Progenitor cell of endocrine pancreas (in vitro differentiated cells): Measurements from ENCODE around the gene FNBP1. TPM values are rescaled to one million over a fixed set of nuclear protein-coding genes. Genes with fewer than 3 reads are reported as not detected.
"Not testable (repeated sequence)": the region's sequence is repeated elsewhere in the genome, so short reads cannot be mapped to it uniquely, and the experiment has no call there.

Source experiments
- DNase-seq: peaks from one replicate; pipeline ENCODE4 v3.0.0; 2021; ENCODE audit warnings: low spot score; ENCODE audit not compliant: unreplicated experiment
- H3K27ac Mint-ChIP-seq: 2 replicates; pipeline ENCODE4 v1.8.0; 2021; ENCODE audit warnings: mild to moderate bottlenecking, moderate library complexity, mixed read lengths
- H3K27me3 Mint-ChIP-seq: 2 replicates; pipeline ENCODE4 v1.8.0; 2021; ENCODE audit warnings: mixed read lengths
- H3K36me3 Mint-ChIP-seq: 2 replicates; pipeline ENCODE4 v1.8.0; 2022; ENCODE audit warnings: mixed read lengths; ENCODE audit not compliant: insufficient read depth
- H3K4me1 Mint-ChIP-seq: 2 replicates; pipeline ENCODE4 v1.8.0; 2021; ENCODE audit warnings: low read depth, mixed read lengths
- H3K4me3 Mint-ChIP-seq: 2 replicates; pipeline ENCODE4 v1.8.0; 2021; ENCODE audit warnings: low read depth, mild to moderate bottlenecking, moderate library complexity, mixed read lengths
- H3K9me3 Mint-ChIP-seq: 2 replicates; pipeline ENCODE4 v1.8.0; 2021; ENCODE audit warnings: low read depth, mixed read lengths
- CTCF ChIP-seq: fragments of 200-600 bp; sonication (generic); IDR thresholded peaks from one replicate; pipeline ENCODE4 v1.5.0; 2021; ENCODE audit warnings: antibody characterized with exemption, mild to moderate bottlenecking; ENCODE audit not compliant: unreplicated experiment
- total RNA-seq: library from RNA; stranded (reverse); gene quantifications from 2 replicates; pipeline ENCODE4 v1.2.1, GENCODE V29; 2021

FNBP1 gene
- total RNA-seq, 1 donor from 2014 or later = 44.1 TPM

GRCh38 chr9:129945314-129945713 lies 97.7 kb downstream of the FNBP1 start:
- H3K4me1 Mint-ChIP-seq = no peaks in the 10 kb centered on the region

GRCh38 chr9:129944506-129945116 lies 98.4 kb downstream of the FNBP1 start:
- H3K27ac Mint-ChIP-seq = no peak overlapping the region
- H3K4me3 Mint-ChIP-seq = no peak overlapping the region
- H3K4me1 Mint-ChIP-seq = no peaks in the 10 kb centered on the region
- H3K27me3 Mint-ChIP-seq = no peaks in the 10 kb centered on the region
- DNase-seq = no peak
- no peak for TF ChIP-seq CTCF
- peaks cover 25% of the 10 kb centered on the region for H3K36me3 Mint-ChIP-seq
- H3K9me3 Mint-ChIP-seq = peaks cover 15% of the 10 kb centered on the region

More at GRCh38 chr9:129945314-129945713, 97.7 kb downstream of the FNBP1 start:
- Mint-ChIP-seq H3K36me3 (peaks cover 22% of the 10 kb centered on the region), H3K27ac (no peak overlapping the region), H3K4me3 (no peak overlapping the region), H3K27me3 (no peaks in the 10 kb centered on the region), H3K9me3 (peaks cover 13% of the 10 kb centered on the region)
- no peak for DNase-seq
- no peak for TF ChIP-seq CTCF

- Mint-ChIP-seq H3K4me3 (no peak overlapping the region), H3K4me1 (peaks cover 7% of the 10 kb centered on the region), H3K27me3 (no peaks in the 10 kb centered on the region), H3K36me3 (peaks cover 22% of the 10 kb centered on the region), H3K9me3 (peaks cover 15% of the 10 kb centered on the region), H3K27ac (no peak overlapping the region)
- TF ChIP-seq CTCF = no peak
- DNase-seq = no peak
Measured at GRCh38 chr9:129939431-129939830, 103.6 kb downstream of the FNBP1 start.

- no peak for DNase-seq
- Mint-ChIP-seq H3K9me3 (peaks cover 11% of the 10 kb centered on the region), H3K36me3 (peaks cover 18% of the 10 kb centered on the region), H3K27ac (no peak overlapping the region), H3K4me1 (peaks cover 7% of the 10 kb centered on the region), H3K27me3 (no peaks in the 10 kb centered on the region), H3K4me3 (no peak overlapping the region)
- no peak for TF ChIP-seq CTCF
Measured at GRCh38 chr9:129938291-129938979, 104.6 kb downstream of the FNBP1 start.

- not testable (repeated sequence) for H3K27me3 Mint-ChIP-seq, H3K4me1 Mint-ChIP-seq, H3K4me3 Mint-ChIP-seq, H3K9me3 Mint-ChIP-seq, H3K27ac Mint-ChIP-seq, DNase-seq
- H3K36me3 Mint-ChIP-seq = peaks cover 15% of the 10 kb centered on the region
Measured at GRCh38 chr9:129937879-129938278, 105.1 kb downstream of the FNBP1 start.

- Mint-ChIP-seq H3K4me3 (no peak overlapping the region), H3K27ac (peak overlapping the region; percentile 33), H3K4me1 (peaks cover 13% of the 10 kb centered on the region), H3K27me3 (no peaks in the 10 kb centered on the region), H3K9me3 (peaks cover 2% of the 10 kb centered on the region), H3K36me3 (peaks cover 7% of the 10 kb centered on the region)
- DNase-seq = no peak
- TF ChIP-seq CTCF = no peak
Measured at GRCh38 chr9:129936222-129936621, 106.8 kb downstream of the FNBP1 start.
